Uterus (tissue), 2 donors: Measurements from ENCODE around the gene PRELID1.

Experiments
- CTCF ChIP-seq, 4 experiments: fragments of 200-600 bp in 2 of 4; fragments of 450-650 bp in 2 of 4; sonication (generic) in 2 of 4; IDR thresholded peaks; one replicate each; pipeline ENCODE4 v1.5.1; 2016 to 2019; ENCODE audit warnings: antibody characterized with exemption in 4 of 4, mild to moderate bottlenecking in 2 of 4, moderate library complexity in 1 of 4
- POLR2A ChIP-seq, 2 donors: fragments of 450-650 bp; IDR thresholded peaks; one replicate each; pipeline ENCODE4 v1.6.1; 2016; ENCODE audit warnings: antibody characterized with exemption in 2 of 2, mild to moderate bottlenecking in 1 of 2, moderate library complexity in 1 of 2

- TF ChIP-seq CTCF (IDR thresholded peaks at IDR 0.05): no peak
- no peak for TF ChIP-seq POLR2A (IDR thresholded peaks at IDR 0.05)
These were observed 1.1 kb upstream of the PRELID1 start for GRCh38 chr5:177302354-177303110.
